HUES64 (cell line): ENCODE data around the gene HES5.

ENCODE experiments used
- H3K27ac ChIP-seq: 2 replicates; pipeline ENCODE4 v1.7.0; 2013; ENCODE audit warnings: low read depth, low read length, inconsistent platforms
- H3K27me3 ChIP-seq: 2 replicates; pipeline ENCODE4 v1.6.1; 2013; ENCODE audit warnings: mild to moderate bottlenecking, low read length; ENCODE audit not compliant: insufficient read depth
- H3K36me3 ChIP-seq: 2 replicates; pipeline ENCODE4 v1.6.1; 2013; ENCODE audit warnings: mild to moderate bottlenecking, low read length; ENCODE audit not compliant: insufficient read depth
- H3K4me1 ChIP-seq: 2 replicates; pipeline ENCODE4 v1.6.1; 2013; ENCODE audit warnings: mild to moderate bottlenecking, low read length, moderate library complexity; ENCODE audit not compliant: insufficient read depth
- H3K4me3 ChIP-seq: 2 replicates; pipeline ENCODE4 v1.5.1; 2013; ENCODE audit warnings: mild to moderate bottlenecking, low read length, moderate library complexity
- H3K9ac ChIP-seq: 2 replicates; pipeline ENCODE4 v1.6.1; 2013; ENCODE audit warnings: mild to moderate bottlenecking, low read depth, low read length
- H3K9me3 ChIP-seq: 2 replicates; pipeline ENCODE4 v1.6.1; 2013; ENCODE audit warnings: low read depth, low read length; ENCODE audit not compliant: insufficient read depth
- WGBS: fragments of 150-250, 120-280 bp; methylation state at CpG from one replicate; pipeline ENCODE4 v1.1.7; 2013; ENCODE audit warnings: missing lambda C conversion rate; 5-methylcytosine and 5-hydroxymethylcytosine counted together

Gene HES5

DNA sequence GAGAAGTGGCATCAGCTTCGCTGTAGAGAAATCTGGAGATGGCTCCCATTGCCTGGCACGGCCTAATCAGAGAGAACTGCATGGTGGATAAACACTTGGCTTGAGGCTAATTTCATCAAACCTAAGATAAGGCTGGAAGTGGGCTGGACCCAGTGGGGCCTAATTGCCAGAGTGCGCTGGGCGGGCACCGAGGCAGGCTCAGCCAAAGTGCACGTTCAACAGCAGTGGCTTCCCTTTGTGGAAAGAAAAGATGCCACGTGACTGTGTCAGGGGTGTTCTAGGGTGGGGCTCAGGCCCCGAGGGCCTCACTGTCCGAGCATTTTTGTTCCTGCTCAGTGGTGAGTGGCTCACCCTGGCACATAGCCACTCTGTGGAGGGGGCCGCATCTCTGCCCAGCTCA lies 48.2 kb downstream of the HES5 start:
- Histone ChIP-seq H3K36me3 (no peaks in the 10 kb centered on the region), H3K27ac (no peak overlapping the region), H3K9me3 (no peaks in the 10 kb centered on the region), H3K9ac (no peak overlapping the region), H3K4me3 (no peak overlapping the region), H3K4me1 (no peaks in the 10 kb centered on the region), H3K27me3 (no peaks in the 10 kb centered on the region)
- 91% methylated on average over 10 of the region's 10 CpGs for WGBS

DNA sequence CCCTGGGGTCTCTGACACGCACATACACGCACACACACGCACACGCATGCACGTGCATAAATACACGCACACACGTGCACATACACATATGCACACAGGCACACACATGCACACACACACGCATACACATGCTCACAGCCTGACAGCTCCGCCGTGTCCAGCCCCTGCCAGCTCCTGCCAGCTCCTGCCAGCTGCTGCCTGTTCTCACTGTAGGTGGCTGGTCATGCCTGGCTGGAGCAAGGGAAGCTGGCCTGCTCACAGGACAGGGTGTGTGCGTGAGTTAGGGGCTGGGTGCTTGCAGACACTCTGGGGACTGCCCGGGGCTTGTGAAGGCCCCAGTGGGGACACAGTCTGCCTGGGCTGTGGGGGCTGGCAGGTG lies 49.1 kb downstream of the HES5 start:
- Histone ChIP-seq H3K9ac (no peak overlapping the region), H3K27ac (no peak overlapping the region), H3K4me1 (no peaks in the 10 kb centered on the region), H3K27me3 (no peaks in the 10 kb centered on the region), H3K9me3 (no peaks in the 10 kb centered on the region), H3K36me3 (no peaks in the 10 kb centered on the region), H3K4me3 (no peak overlapping the region)
- 95% methylated on average over 12 of the region's 12 CpGs for WGBS

DNA sequence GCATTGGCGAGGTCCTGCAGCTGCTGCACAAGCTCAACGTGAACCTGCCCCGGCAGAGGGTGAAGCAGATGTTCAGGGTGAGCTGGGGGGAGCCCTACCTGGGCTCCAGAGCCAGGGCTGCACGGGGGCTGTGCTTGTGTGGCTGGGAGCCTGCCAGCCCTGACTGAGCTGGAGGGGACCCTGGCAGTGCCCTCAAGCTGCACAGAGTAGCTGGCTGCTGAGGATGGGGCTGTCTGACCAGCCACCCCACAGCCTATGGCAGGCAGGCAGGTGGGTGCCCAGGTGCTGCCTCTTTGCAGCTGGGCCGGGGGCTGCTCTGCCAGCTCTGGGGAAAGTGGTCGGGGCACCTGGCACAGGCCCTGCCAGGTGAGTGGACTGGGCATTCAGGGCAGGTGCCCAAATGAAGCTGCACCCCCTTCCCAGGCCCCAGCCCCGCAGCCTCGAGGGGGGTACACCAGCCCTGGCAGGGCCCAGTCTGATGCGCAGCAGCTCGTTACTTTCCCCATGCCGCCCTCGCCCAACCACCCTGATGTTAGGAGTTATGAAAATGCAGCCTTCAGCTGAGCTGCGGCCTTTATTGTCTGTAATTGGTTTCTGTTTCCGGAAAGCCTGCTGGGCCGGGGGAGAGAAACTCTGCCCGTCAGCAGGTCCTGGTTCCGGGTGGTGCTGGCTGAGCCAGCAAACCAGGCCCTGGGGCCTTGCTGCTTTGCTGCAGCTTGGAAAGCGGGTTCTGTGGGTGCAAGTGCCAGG lies 49.7 kb downstream of the HES5 start:
- Histone ChIP-seq H3K4me1 (no peaks in the 10 kb centered on the region), H3K36me3 (no peaks in the 10 kb centered on the region), H3K9me3 (no peaks in the 10 kb centered on the region), H3K27me3 (no peaks in the 10 kb centered on the region), H3K9ac (no peak overlapping the region), H3K27ac (no peak overlapping the region), H3K4me3 (no peak overlapping the region)
- 92% methylated on average over 18 of the region's 18 CpGs for WGBS

DNA sequence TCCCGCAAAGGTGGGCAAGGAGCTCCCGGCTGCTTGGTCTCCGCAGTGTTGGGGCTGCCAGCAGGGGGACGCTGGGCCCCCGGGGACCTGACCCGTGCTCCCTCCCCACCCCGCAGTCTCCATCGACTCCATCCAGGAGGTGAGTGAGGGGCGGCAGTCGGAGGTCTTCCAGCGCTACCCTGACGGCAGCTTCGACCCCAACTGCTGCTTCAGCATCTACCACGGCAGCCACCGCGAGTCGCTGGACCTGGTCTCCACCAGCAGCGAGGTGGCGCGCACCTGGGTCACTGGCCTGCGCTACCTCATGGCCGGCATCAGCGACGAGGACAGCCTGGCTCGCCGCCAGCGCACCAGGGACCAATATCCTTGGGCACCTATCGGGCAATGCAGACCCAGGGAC lies 50.4 kb downstream of the HES5 start:
- no peaks in the 10 kb centered on the region for H3K27me3 ChIP-seq
- H3K27ac ChIP-seq = no peak overlapping the region
- 92% methylated on average over 28 of the region's 28 CpGs for WGBS
- H3K9me3 ChIP-seq = no peaks in the 10 kb centered on the region
- no peaks in the 10 kb centered on the region for H3K4me1 ChIP-seq
- no peaks in the 10 kb centered on the region for H3K36me3 ChIP-seq
- no peak overlapping the region for H3K9ac ChIP-seq
- no peak overlapping the region for H3K4me3 ChIP-seq

DNA sequence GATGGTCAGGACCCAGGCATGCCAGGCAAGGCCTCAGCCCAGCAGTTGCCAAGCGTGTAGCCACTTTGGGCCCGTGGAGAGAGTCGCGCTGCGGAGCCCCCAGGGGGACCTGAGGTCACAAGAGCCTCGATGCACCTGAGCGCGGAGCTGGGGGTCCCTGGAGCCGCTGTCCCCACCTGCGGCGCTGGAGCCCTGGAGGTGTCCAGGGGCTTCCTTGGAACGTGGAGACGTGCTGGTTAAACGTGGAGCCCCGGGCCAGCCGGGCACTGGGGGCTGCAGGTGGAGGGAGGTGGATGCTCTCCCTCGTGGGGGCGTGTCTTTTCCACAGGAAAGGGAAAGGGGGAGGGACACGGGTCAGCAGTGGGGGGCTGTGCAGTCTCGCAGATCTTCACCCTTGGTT lies 50.9 kb downstream of the HES5 start:
- Histone ChIP-seq H3K4me3 (no peak overlapping the region), H3K4me1 (no peaks in the 10 kb centered on the region), H3K27ac (no peak overlapping the region), H3K9me3 (no peaks in the 10 kb centered on the region), H3K27me3 (no peaks in the 10 kb centered on the region), H3K36me3 (no peaks in the 10 kb centered on the region), H3K9ac (no peak overlapping the region)
- 83% methylated on average over 20 of the region's 20 CpGs for WGBS
